ENCODE measurements around the gene PEAK3.

Gene PEAK3

GRCh38 chr19:2229103-2230032 lies 52.6 kb downstream of the PEAK3 start:
- Histone ChIP-seq H3K9ac (ENCODE audit: low read length) (no peak overlapping the region), H3K9me3 (replicated peaks; ENCODE audit: insufficient read depth, low read length) (no peaks in the 10 kb centered on the region), H3K4me3 (ENCODE audit: low read length) (no peak overlapping the region), H3K4me1 (ENCODE audit: low read length) (no peaks in the 10 kb centered on the region), H3K9me2 (replicated peaks; ENCODE audit: insufficient read depth, low read length) (no peaks in the 10 kb centered on the region), H2AFZ (ENCODE audit: low read length) (no peak overlapping the region), H3K4me2 (ENCODE audit: low read depth, low read length) (no peak overlapping the region), H4K20me1 (ENCODE audit: insufficient read depth, low read length) (peaks cover 6% of the 10 kb centered on the region; the same call in 1 of the 2 replicates), H3K27ac (ENCODE audit: low read length) (no peak overlapping the region), H3F3A (ENCODE audit: insufficient read depth, low read length) (peaks cover 35% of the 10 kb centered on the region), H3K36me3 (replicated peaks; ENCODE audit: insufficient read depth, low read length) (peaks cover 20% of the 10 kb centered on the region), H3K79me2 (ENCODE audit: low read length) (peaks cover 72% of the 10 kb centered on the region), H3K27me3 (replicated peaks; ENCODE audit: insufficient read depth, low read length) (no peaks in the 10 kb centered on the region)
- DNase-seq: no peak
- TF ChIP-seq EZH2phosphoT487 (IDR thresholded peaks at IDR 0.05; ENCODE audit: low read length) (no peak), EZH2 (optimal IDR thresholded peaks at IDR 0.05; ENCODE audit: low read depth, low read length) (no peak), CTCF (IDR thresholded peaks at IDR 0.05; ENCODE audit: low read length) (no peak)

- Histone ChIP-seq H4K20me1 (ENCODE audit: insufficient read depth, low read length) (peaks cover 6% of the 10 kb centered on the region; the same call in 1 of the 2 replicates), H3K27ac (ENCODE audit: low read length) (no peak overlapping the region), H3K36me3 (replicated peaks; ENCODE audit: insufficient read depth, low read length) (peaks cover 22% of the 10 kb centered on the region), H3K9me3 (replicated peaks; ENCODE audit: insufficient read depth, low read length) (no peaks in the 10 kb centered on the region), H3K27me3 (replicated peaks; ENCODE audit: insufficient read depth, low read length) (no peaks in the 10 kb centered on the region), H3K4me3 (ENCODE audit: low read length) (no peak overlapping the region), H3F3A (ENCODE audit: insufficient read depth, low read length) (peaks cover 34% of the 10 kb centered on the region), H3K4me2 (ENCODE audit: low read depth, low read length) (no peak overlapping the region), H3K79me2 (ENCODE audit: low read length) (peaks cover 66% of the 10 kb centered on the region), H3K9ac (ENCODE audit: low read length) (no peak overlapping the region), H2AFZ (ENCODE audit: low read length) (no peak overlapping the region), H3K4me1 (ENCODE audit: low read length) (no peaks in the 10 kb centered on the region), H3K9me2 (replicated peaks; ENCODE audit: insufficient read depth, low read length) (no peaks in the 10 kb centered on the region)
- TF ChIP-seq EZH2 (optimal IDR thresholded peaks at IDR 0.05; ENCODE audit: low read depth, low read length) (no peak), EZH2phosphoT487 (IDR thresholded peaks at IDR 0.05; ENCODE audit: low read length) (no peak), CTCF (IDR thresholded peaks at IDR 0.05; ENCODE audit: low read length) (no peak)
- DNase-seq: no peak
Observed at GRCh38 chr19:2228157-2229030, 53.6 kb downstream of the PEAK3 start.

- no peaks in the 10 kb centered on the region for H3K9me2 ChIP-seq (replicated peaks; ENCODE audit: insufficient read depth, low read length)
- H2AFZ ChIP-seq (ENCODE audit: low read length): no peak overlapping the region
- TF ChIP-seq EZH2 (optimal IDR thresholded peaks at IDR 0.05; ENCODE audit: low read depth, low read length) (no peak), EZH2phosphoT487 (IDR thresholded peaks at IDR 0.05; ENCODE audit: low read length) (no peak), CTCF (IDR thresholded peaks at IDR 0.05; ENCODE audit: low read length) (no peak)
- H3K27me3 ChIP-seq (replicated peaks; ENCODE audit: insufficient read depth, low read length): no peaks in the 10 kb centered on the region
- H3K27ac ChIP-seq (ENCODE audit: low read length): no peak overlapping the region
- DNase-seq: no peak
- no peak overlapping the region for H3K4me3 ChIP-seq (ENCODE audit: low read length)
- peaks cover 6% of the 10 kb centered on the region; the same call in 1 of the 2 replicates for H4K20me1 ChIP-seq (ENCODE audit: insufficient read depth, low read length)
- no peaks in the 10 kb centered on the region for H3K4me1 ChIP-seq (ENCODE audit: low read length)
- H3K79me2 ChIP-seq (ENCODE audit: low read length): peaks cover 58% of the 10 kb centered on the region
- peaks cover 26% of the 10 kb centered on the region for H3F3A ChIP-seq (ENCODE audit: insufficient read depth, low read length)
- no peak overlapping the region for H3K4me2 ChIP-seq (ENCODE audit: low read depth, low read length)
- H3K9me3 ChIP-seq (replicated peaks; ENCODE audit: insufficient read depth, low read length): no peaks in the 10 kb centered on the region
- no peak overlapping the region for H3K9ac ChIP-seq (ENCODE audit: low read length)
- H3K36me3 ChIP-seq (replicated peaks; ENCODE audit: insufficient read depth, low read length): peaks cover 22% of the 10 kb centered on the region
Observed at GRCh38 chr19:2227415-2228156, 54.4 kb downstream of the PEAK3 start.
